ENCODE data around the gene RAB40C. TPM values are rescaled to one million over a fixed set of nuclear protein-coding genes. Genes with fewer than 3 reads are reported as not detected.

The RAB40C gene
- total and polyA plus RNA-seq, 5 donors, result 10.9 to 13.4 (median 12.4) TPM

DNA sequence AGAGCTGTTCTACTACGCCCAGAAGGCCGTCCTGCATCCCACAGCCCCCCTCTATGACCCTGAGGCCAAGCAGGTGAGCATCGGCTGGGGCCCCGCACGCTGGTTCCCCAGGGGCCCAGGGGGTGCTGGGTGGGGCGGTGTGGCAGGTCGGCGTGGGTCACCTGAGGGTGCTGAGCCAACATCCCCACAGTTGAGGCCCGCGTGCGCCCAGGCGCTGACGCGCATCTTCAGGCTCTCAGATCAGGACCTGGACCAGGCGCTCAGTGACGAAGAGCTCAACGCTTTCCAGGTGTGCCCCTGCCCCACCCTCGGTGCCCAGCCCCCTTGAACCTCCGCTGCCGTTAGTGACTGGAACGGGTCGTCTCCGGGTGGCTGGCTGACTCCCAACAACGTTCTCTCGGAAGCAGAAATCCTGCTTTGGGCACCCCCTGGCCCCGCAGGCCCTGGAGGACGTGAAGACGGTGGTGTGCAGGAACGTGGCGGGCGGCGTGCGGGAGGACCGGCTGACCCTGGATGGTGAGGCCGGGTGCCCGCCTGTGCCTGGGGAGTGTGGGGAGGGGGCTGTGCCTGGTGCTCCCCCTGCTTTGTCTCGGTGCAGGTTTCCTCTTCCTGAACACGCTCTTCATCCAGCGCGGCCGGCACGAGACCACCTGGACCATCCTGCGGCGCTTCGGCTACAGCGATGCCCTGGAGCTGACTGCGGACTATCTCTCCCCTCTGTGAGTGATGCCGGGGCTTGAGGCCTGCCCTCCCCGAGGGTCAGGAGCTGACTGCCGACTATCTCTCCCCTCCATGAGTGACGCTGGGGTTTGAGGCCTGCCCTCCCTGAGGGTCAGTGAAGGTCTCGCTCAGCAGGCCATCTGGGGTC is 80.9 kb downstream of the RAB40C start:
- intact Hi-C loops (cut with DNase I), result no loop called here
- Histone ChIP-seq H3K4me1 (ENCODE audit: control insufficient read depth, insufficient read depth, low read length) (peaks cover 3% of the 10 kb centered on the region), H3K27ac (ENCODE audit: low read length) (no peak overlapping the region), H3K27me3 (ENCODE audit: control insufficient read depth, insufficient read depth) (no peaks in the 10 kb centered on the region), H3K4me3 (ENCODE audit: low read length) (no peak overlapping the region), H3K9me3 (ENCODE audit: control insufficient read depth, low read length) (no peaks in the 10 kb centered on the region)
- ATAC-seq (no peak), DNase-seq (no peak)
- WGBS, result 90% methylated on average over 52 of the region's 52 CpGs

DNA sequence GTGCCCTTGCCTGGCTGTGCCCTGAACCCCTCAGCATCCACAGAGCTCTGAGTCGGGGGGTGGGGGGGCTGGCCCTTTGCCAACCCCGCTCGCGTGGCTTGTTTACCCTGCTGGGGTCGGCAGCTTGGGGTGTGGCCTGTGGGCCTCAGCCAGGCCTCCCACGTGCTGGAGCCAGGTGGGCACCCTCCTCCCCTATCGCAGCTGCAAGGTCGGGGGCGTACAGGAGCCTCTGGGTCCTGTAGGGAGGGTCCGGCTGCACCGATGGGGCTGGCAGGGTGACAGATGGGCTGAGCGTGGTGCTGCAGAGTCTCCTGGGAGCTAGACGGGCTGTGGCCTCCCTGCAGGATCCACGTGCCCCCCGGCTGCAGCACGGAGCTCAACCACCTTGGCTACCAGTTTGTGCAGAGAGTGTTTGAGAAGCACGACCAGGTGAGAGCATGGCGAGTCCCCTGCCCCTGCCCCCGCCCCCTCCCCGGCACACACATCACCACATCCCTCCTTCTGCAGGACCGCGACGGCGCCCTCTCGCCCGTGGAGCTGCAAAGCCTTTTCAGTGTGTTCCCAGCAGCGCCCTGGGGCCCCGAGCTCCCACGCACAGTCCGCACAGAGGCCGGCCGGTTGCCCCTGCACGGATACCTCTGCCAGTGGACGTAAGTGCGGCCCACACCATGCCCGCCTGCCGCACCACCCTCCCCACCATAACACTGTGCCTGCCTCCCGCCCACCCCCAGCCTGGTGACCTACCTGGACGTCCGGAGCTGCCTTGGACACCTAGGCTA is 81.7 kb downstream of the RAB40C start:
- 85% methylated on average over 40 of the region's 40 CpGs for WGBS
- ATAC-seq (no peak), DNase-seq (no peak)
- H3K27me3 ChIP-seq (ENCODE audit: control insufficient read depth, insufficient read depth), result no peaks in the 10 kb centered on the region
- peaks cover 3% of the 10 kb centered on the region for H3K4me1 ChIP-seq (ENCODE audit: control insufficient read depth, insufficient read depth, low read length)
- no peak overlapping the region for H3K27ac ChIP-seq (ENCODE audit: low read length)
- intact Hi-C loops (cut with DNase I), result no loop called here
- no peaks in the 10 kb centered on the region for H3K9me3 ChIP-seq (ENCODE audit: control insufficient read depth, low read length)
- H3K4me3 ChIP-seq (ENCODE audit: low read length), result no peak overlapping the region

DNA sequence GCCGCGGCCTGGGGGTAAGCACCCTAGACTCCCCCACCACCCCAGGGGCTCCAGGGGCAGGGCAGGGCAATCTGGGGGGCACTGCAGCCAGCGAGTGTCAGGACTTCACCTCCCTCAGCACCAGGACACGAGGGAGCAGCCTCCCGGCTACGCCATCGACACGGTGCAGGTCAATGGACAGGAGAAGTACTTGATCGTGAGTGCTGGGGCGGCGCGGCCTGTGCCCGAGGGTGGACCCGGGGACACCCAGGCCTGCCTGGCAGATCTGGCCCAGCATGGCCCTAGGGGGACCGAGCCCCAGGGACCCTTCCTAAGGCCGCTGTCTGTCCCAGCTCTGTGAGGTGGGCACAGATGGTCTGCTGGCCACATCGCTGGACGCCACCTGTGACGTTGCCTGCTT is 82.5 kb downstream of the RAB40C start:
- Histone ChIP-seq H3K9me3 (ENCODE audit: control insufficient read depth, low read length) (no peaks in the 10 kb centered on the region), H3K4me1 (ENCODE audit: control insufficient read depth, insufficient read depth, low read length) (peaks cover 3% of the 10 kb centered on the region), H3K4me3 (ENCODE audit: low read length) (no peak overlapping the region), H3K27ac (ENCODE audit: low read length) (no peak overlapping the region), H3K27me3 (ENCODE audit: control insufficient read depth, insufficient read depth) (no peaks in the 10 kb centered on the region)
- whole genome bisulfite sequencing, result 92% methylated on average over 19 of the region's 19 CpGs
- DNase-seq (no peak), ATAC-seq (no peak)
- intact Hi-C loops (cut with DNase I), result no loop called here

DNA sequence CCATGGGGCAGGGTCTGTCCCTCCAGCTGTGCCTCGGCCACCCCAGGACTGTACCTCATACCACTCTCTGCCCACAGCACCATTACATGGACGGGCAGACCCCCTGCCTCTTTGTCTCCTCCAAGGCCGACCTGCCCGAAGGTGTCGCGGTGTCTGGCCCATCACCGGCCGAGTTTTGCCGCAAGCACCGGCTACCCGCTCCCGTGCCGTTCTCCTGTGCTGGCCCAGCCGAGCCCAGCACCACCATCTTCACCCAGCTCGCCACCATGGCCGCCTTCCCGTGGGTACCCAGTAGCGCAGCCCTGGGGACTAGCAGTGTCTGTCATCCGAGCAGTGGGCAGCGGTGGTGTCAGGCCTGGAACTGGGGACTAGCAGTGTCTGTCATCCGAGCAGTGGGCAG is 83.0 kb downstream of the RAB40C start:
- intact Hi-C loops (cut with DNase I), result no loop called here
- ATAC-seq, result no peak
- Histone ChIP-seq H3K4me1 (ENCODE audit: control insufficient read depth, insufficient read depth, low read length) (peaks cover 3% of the 10 kb centered on the region), H3K27ac (ENCODE audit: low read length) (no peak overlapping the region), H3K9me3 (ENCODE audit: control insufficient read depth, low read length) (no peaks in the 10 kb centered on the region), H3K27me3 (ENCODE audit: control insufficient read depth, insufficient read depth) (no peaks in the 10 kb centered on the region), H3K4me3 (ENCODE audit: low read length) (no peak overlapping the region)
- WGBS, result 94% methylated on average over 21 of the region's 21 CpGs
- no peak for DNase-seq

DNA sequence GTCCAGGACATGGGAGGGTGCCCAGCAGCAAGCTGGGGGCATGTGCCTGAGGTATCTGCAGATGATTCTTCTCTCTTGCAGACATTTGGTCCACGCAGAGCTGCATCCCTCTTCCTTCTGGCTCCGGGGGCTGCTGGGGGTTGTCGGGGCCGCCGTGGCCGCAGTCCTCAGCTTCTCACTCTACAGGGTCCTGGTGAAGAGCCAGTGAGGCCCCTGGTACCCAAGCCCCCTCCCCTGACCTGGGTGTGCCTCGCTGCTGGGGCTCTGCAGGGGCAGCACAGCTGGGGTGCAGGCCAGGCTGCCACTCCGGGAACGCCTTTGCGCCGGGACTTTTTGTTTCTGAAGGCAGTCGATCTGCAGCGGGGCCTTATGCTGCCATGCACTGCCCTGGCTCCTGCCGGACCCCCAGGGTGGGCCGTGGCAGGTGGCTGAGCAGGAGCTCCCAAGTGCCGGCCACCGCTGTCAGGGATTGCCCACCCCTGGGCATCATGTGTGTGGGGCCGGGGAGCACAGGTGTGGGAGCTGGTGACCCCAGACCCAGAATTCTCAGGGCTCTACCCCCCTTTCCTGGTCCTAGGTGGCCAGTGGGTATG is 83.6 kb downstream of the RAB40C start:
- Histone ChIP-seq H3K4me1 (ENCODE audit: control insufficient read depth, insufficient read depth, low read length) (peaks cover 3% of the 10 kb centered on the region), H3K27me3 (ENCODE audit: control insufficient read depth, insufficient read depth) (no peaks in the 10 kb centered on the region), H3K4me3 (ENCODE audit: low read length) (no peak overlapping the region), H3K27ac (ENCODE audit: low read length) (no peak overlapping the region), H3K9me3 (ENCODE audit: control insufficient read depth, low read length) (no peaks in the 10 kb centered on the region)
- intact Hi-C loops (cut with DNase I), result no loop called here
- DNase-seq, result no peak
- no peak for ATAC-seq
- 90% methylated on average over 18 of the region's 18 CpGs for WGBS

DNA sequence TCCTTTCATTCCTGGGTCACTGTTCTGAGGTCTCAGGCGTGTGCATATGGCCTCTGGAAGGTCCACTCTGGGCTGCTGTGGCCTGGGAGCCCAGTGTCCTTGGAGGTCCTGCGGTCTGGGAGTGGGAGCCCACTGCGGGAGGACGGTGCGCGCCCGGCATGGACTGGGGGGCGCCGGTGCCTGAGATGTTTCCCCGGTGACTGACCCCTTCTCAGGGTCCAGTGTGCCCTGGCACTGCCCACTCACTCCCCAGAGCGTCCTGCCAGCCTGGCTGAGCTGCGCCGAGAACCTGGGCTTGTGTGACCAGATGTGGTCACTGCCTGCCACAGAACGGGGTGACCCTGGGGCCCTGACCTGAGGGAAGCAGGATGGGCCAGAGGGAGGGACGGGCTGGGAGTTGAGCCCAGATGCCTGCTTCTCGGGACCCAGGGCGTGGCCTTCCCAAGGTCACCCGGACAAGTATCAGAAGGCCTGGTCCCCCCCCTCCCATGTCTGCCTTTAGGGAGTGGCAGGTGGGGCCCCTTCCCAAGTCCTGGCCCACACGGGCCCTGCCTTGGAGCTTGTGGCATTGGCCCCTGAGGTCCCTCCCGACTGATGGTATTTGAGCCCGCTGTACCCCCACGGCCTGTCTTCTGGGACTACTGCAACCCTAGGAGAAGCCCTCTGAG is 84.5 kb downstream of the RAB40C start:
- DNase-seq (no peak), ATAC-seq (no peak)
- intact Hi-C loops (cut with DNase I), result no loop called here
- Histone ChIP-seq H3K4me1 (ENCODE audit: control insufficient read depth, insufficient read depth, low read length) (no peaks in the 10 kb centered on the region), H3K27me3 (ENCODE audit: control insufficient read depth, insufficient read depth) (no peaks in the 10 kb centered on the region), H3K27ac (ENCODE audit: low read length) (no peak overlapping the region), H3K4me3 (ENCODE audit: low read length) (no peak overlapping the region), H3K9me3 (ENCODE audit: control insufficient read depth, low read length) (no peaks in the 10 kb centered on the region)
- WGBS, result 71% methylated on average over 22 of the region's 22 CpGs

DNA sequence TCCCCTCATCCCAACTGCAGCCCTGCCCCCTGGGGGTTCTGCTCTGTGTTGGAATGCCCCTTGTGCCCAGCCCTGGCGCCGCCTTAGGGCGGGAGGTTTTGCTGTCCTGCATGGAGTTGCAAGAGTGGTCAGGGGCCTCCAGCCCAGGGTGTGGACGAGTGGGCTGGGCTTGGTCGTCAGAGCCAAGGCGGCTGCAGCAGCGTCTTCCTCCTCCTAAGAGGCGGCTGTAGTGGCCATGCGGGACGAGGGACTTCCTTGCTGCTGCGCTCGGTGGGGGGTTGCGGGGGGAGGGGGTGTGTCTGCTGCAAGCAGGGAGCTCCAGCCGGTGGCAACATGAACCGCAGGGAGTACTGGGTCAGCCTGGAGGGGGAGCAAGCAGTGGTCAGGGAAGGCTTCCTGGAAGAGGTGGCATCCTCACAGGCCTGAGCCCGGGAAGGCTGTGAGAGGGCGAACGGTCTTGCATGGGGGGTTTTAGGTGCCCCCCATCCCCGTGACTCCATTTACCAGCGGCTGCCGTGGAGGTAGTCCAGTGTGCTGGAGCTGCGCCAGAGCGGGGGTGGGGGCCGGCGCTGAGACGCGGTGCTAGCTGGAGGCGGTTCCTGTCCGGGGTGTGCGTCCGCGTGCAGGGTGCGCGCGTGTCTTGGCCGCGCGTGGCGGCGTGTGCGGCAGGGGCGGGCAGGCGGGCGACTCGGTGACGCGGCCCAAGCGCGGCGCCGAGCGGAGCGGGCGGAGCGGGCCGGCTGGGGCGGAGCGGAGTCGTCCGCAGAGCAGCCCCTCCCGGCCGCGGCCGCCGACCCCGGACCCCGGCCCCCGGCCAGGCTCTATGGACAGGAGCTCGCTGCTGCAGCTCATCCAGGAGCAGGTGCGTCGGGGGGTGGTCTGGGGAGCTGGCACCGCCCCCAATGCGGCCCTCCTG is 85.4 kb downstream of the RAB40C start, which contains the start of gene RHBDL1:
Gene RHBDL1 (plus strand): TSS at position 704 of the 916 bp plus-strand sequence. CDS start 120 bp downstream, at position 824.
- Histone ChIP-seq H3K9me3 (ENCODE audit: control insufficient read depth, low read length) (no peaks in the 10 kb centered on the region), H3K27ac (ENCODE audit: low read length) (no peak within 1 kb of the TSS), H3K27me3 (ENCODE audit: control insufficient read depth, insufficient read depth) (no peaks in the 10 kb centered on the region), H3K4me3 (ENCODE audit: low read length) (peak within 1 kb of the TSS; percentile 22), H3K4me1 (ENCODE audit: control insufficient read depth, insufficient read depth, low read length) (no peaks in the 10 kb centered on the region)
- ATAC-seq (no peak), DNase-seq (peak in 1 of 3 donors; percentile 83)
- WGBS, result 2% methylated on average over 73 of the region's 73 CpGs
- intact Hi-C loops (cut with DNase I), result no loop called here

DNA sequence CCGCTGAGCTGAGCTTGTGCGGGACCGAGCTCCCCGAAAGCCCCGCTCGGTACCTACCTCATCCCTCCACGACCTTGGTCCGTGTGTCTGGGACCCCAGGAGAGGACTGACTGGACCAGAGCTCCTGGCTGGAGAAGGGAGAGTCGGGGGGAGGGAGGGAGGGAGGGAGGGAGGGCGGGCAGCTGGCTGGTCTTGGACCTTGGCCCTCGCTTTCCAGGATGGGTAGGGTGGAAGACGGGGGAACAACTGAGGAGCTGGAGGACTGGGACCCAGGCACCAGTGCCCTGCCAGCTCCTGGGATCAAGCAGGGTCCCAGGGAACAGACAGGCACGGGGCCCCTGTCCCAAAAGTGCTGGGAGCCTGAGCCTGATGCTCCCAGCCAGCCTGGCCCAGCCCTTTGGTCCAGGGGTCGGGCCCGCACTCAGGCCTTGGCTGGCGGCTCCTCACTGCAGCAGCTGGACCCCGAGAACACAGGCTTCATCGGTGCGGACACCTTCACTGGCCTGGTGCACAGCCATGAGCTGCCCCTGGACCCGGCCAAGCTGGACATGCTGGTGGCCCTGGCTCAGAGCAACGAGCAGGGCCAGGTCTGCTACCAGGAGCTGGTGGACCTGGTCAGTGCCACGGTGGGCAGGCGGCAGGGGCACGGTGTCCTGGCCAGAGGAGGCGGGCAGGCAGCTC is 86.2 kb downstream of the RAB40C start:
- intact Hi-C loops (cut with DNase I), result no loop called here
- WGBS, result 42% methylated on average over 25 of the region's 25 CpGs
- Histone ChIP-seq H3K27me3 (ENCODE audit: control insufficient read depth, insufficient read depth) (no peaks in the 10 kb centered on the region), H3K27ac (ENCODE audit: low read length) (no peak overlapping the region), H3K9me3 (ENCODE audit: control insufficient read depth, low read length) (no peaks in the 10 kb centered on the region), H3K4me3 (ENCODE audit: low read length) (peak overlapping the region; percentile 22), H3K4me1 (ENCODE audit: control insufficient read depth, insufficient read depth, low read length) (peaks cover under 1% of the 10 kb centered on the region)
- no peak for ATAC-seq
- no peak for DNase-seq

DNA sequence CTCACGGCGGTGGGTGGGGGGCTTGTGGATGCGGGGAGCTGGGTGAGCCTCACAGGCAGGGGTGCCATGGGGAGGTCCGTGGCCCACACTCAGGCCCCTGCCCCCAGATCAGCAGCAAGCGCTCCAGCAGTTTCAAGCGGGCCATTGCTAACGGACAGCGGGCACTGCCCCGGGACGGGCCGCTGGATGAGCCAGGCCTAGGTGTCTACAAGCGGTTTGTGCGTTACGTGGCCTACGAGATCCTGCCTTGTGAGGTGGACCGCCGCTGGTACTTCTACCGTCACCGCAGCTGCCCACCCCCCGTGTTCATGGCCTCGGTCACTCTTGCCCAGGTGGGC is 86.7 kb downstream of the RAB40C start:
- no peak overlapping the region for H3K4me3 ChIP-seq (ENCODE audit: low read length)
- H3K27me3 ChIP-seq (ENCODE audit: control insufficient read depth, insufficient read depth), result no peaks in the 10 kb centered on the region

DNA sequence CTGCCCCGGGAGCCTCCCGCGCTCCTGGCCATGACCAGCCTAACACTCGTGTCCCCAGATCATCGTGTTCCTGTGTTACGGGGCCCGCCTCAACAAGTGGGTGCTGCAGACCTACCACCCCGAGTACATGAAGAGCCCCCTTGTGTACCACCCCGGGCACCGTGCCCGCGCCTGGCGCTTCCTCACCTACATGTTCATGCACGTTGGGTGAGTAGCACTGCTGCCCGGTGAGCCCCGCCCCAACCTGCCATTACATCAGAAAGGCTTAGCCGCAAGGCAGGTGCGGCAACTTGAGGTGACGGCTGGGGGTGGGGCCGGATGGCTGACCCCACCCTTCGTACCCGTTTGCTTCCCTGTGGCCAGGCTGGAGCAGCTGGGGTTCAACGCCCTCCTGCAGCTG is 87.0 kb downstream of the RAB40C start:
- H3K4me1 ChIP-seq (ENCODE audit: control insufficient read depth, insufficient read depth, low read length), result peaks cover 7% of the 10 kb centered on the region
- intact Hi-C loops (cut with DNase I), result no loop called here
- 67% methylated on average over 23 of the region's 23 CpGs for WGBS

More for the DNA sequence above, 86.7 kb downstream of the RAB40C start:
- 90% methylated on average over 21 of the region's 21 CpGs for WGBS
- intact Hi-C loops (cut with DNase I), result no loop called here
- Histone ChIP-seq H3K4me1 (ENCODE audit: control insufficient read depth, insufficient read depth, low read length) (peaks cover 5% of the 10 kb centered on the region), H3K9me3 (ENCODE audit: control insufficient read depth, low read length) (no peaks in the 10 kb centered on the region), H3K27ac (ENCODE audit: low read length) (no peak overlapping the region)
- ATAC-seq, result no peak
- DNase-seq, result no peak

More for the DNA sequence above, 87.0 kb downstream of the RAB40C start:
- ATAC-seq, result no peak
- Histone ChIP-seq H3K27me3 (ENCODE audit: control insufficient read depth, insufficient read depth) (no peaks in the 10 kb centered on the region), H3K4me3 (ENCODE audit: low read length) (no peak overlapping the region), H3K9me3 (ENCODE audit: control insufficient read depth, low read length) (no peaks in the 10 kb centered on the region), H3K27ac (ENCODE audit: low read length) (no peak overlapping the region)
- DNase-seq, result no peak

Measured in right cardiac atrium (tissue), 5 donors.